Measurements from ENCODE around the gene NBAS. TPM values are rescaled to one million over a fixed set of nuclear protein-coding genes. Genes with fewer than 3 reads are reported as not detected.

Gene NBAS
- polyA plus RNA-seq, 1 of the 3 experiments (the other 2 are of a cell fraction): 12.0 TPM

- 95% methylated on average over 14 of the region's 14 CpGs for WGBS (ENCODE audit: low lambda C conversion rate)
- ChIA-PET POLR2A (no interaction called here), CTCF (interaction anchor here (1.3 to 1.5 kb wide), 2 partner anchors 32 to 398 kb away, joined by 3 read pairs; no protein-coding TSS in a partner anchor)
Observed at GRCh38 chr2:15178946-15179345, 382.2 kb downstream of the NBAS start.

GRCh38 chr2:15177103-15177502, 384.0 kb downstream of the NBAS start:
- Histone ChIP-seq H3F3A (replicated peaks; ENCODE audit: insufficient read depth) (peaks cover 11% of the 10 kb centered on the region), H3K9me2 (no peaks in the 10 kb centered on the region), H3K4me2 (peak overlapping the region; percentile 5; the same call in 1 of the 2 replicates), H4K20me1 (ENCODE audit: insufficient read depth) (no peaks in the 10 kb centered on the region), H3K9me3 (no peaks in the 10 kb centered on the region), H3K36me3 (replicated peaks in 1 of 2; ENCODE audit: control insufficient read depth in 1 of 2, insufficient read depth in 2 of 2, low read length in 1 of 2) (peaks cover 0 to 4% of the 10 kb centered on the region in 2 experiments), H3K9ac (no peak overlapping the region), H3K27ac (ENCODE audit: low read depth in 2 of 2, low read length in 1 of 2) (peak overlapping the region in 1 of 2 experiments; percentile 19; a peak in 2 of 4 replicates), H3K79me2 (ENCODE audit: insufficient read depth) (no peaks in the 10 kb centered on the region), H3K4me1 (ENCODE audit: control insufficient read depth in 1 of 2, insufficient read depth in 2 of 2, low read depth in 1 of 2, low read length in 1 of 2) (peaks cover 0 to 13% of the 10 kb centered on the region in 2 experiments; a peak in 2 of 4 replicates), H3K4me3 (ENCODE audit: low read depth in 2 of 2, low read length in 1 of 2) (no peak overlapping the region), H2AFZ (ENCODE audit: low read depth) (no peak overlapping the region), H3K27me3 (ENCODE audit: insufficient read depth) (no peaks in the 10 kb centered on the region)
- ChIA-PET POLR2A (no interaction called here), CTCF (no interaction called here)
- DNase-seq: no peak
- WGBS (ENCODE audit: low lambda C conversion rate): 64% methylated on average over 6 of the region's 6 CpGs
- TF ChIP-seq RCOR1 (IDR thresholded peaks at IDR 0.05; ENCODE audit: low read length): no peak
- TF ChIP-seq TCF12 (IDR thresholded peaks at IDR 0.05): peak; percentile 55
- peak; percentile 56 for TF ChIP-seq PBX3 (IDR thresholded peaks at IDR 0.05)
- peak; percentile 4; the same call in 1 of the 2 replicates for TF ChIP-seq NFIC (IDR thresholded peaks at IDR 0.05; ENCODE audit: borderline replicate concordance)
- TF ChIP-seq FOSL2 (IDR thresholded peaks at IDR 0.05; ENCODE audit: borderline replicate concordance, low read depth): 0 out of 2 replicates have a peak, but pooled peaks have one; percentile 34
- no peak for TF ChIP-seq CHD2 (IDR thresholded peaks at IDR 0.05; ENCODE audit: low read length, partially characterized antibody)
- no peak for TF ChIP-seq RXRA (IDR thresholded peaks at IDR 0.05; ENCODE audit: borderline replicate concordance, low read depth)
- TF ChIP-seq NRF1 (IDR thresholded peaks at IDR 0.05; ENCODE audit: low read depth, low read length): no peak
- TF ChIP-seq YY1 (IDR thresholded peaks at IDR 0.05; ENCODE audit: low read depth): no peak
- TF ChIP-seq, protein P1, sequence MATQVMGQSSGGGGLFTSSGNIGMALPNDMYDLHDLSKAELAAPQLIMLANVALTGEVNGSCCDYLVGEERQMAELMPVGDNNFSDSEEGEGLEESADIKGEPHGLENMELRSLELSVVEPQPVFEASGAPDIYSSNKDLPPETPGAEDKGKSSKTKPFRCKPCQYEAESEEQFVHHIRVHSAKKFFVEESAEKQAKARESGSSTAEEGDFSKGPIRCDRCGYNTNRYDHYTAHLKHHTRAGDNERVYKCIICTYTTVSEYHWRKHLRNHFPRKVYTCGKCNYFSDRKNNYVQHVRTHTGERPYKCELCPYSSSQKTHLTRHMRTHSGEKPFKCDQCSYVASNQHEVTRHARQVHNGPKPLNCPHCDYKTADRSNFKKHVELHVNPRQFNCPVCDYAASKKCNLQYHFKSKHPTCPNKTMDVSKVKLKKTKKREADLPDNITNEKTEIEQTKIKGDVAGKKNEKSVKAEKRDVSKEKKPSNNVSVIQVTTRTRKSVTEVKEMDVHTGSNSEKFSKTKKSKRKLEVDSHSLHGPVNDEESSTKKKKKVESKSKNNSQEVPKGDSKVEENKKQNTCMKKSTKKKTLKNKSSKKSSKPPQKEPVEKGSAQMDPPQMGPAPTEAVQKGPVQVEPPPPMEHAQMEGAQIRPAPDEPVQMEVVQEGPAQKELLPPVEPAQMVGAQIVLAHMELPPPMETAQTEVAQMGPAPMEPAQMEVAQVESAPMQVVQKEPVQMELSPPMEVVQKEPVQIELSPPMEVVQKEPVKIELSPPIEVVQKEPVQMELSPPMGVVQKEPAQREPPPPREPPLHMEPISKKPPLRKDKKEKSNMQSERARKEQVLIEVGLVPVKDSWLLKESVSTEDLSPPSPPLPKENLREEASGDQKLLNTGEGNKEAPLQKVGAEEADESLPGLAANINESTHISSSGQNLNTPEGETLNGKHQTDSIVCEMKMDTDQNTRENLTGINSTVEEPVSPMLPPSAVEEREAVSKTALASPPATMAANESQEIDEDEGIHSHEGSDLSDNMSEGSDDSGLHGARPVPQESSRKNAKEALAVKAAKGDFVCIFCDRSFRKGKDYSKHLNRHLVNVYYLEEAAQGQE (IDR thresholded peaks at IDR 0.05; ENCODE audit: low read depth, low read length): no peak

More at GRCh38 chr2:15178946-15179345, 382.2 kb downstream of the NBAS start:
- H3K27me3 ChIP-seq (ENCODE audit: insufficient read depth): no peaks in the 10 kb centered on the region
- peaks cover 0 to 4% of the 10 kb centered on the region in 2 experiments for H3K36me3 ChIP-seq (replicated peaks in 1 of 2; ENCODE audit: control insufficient read depth in 1 of 2, insufficient read depth in 2 of 2, low read length in 1 of 2)
- no peak overlapping the region for H3K4me2 ChIP-seq
- H3K79me2 ChIP-seq (ENCODE audit: insufficient read depth): no peaks in the 10 kb centered on the region
- no peak for DNase-seq
- H3K9me2 ChIP-seq: no peaks in the 10 kb centered on the region
- no peaks in the 10 kb centered on the region for H4K20me1 ChIP-seq (ENCODE audit: insufficient read depth)
- no peaks in the 10 kb centered on the region for H3K9me3 ChIP-seq
- no peak overlapping the region for H3K4me3 ChIP-seq (ENCODE audit: low read depth in 2 of 2, low read length in 1 of 2)
- H2AFZ ChIP-seq (ENCODE audit: low read depth): no peak overlapping the region
- peaks cover 11% of the 10 kb centered on the region for H3F3A ChIP-seq (replicated peaks; ENCODE audit: insufficient read depth)
- no peak for TF ChIP-seq FOSL2 (IDR thresholded peaks at IDR 0.05; ENCODE audit: borderline replicate concordance, low read depth)
- no peak for TF ChIP-seq PBX3 (IDR thresholded peaks at IDR 0.05)
- TF ChIP-seq, protein P1 (IDR thresholded peaks at IDR 0.05; ENCODE audit: low read depth, low read length): no peak
- TF ChIP-seq TCF12 (IDR thresholded peaks at IDR 0.05): no peak
- no peak for TF ChIP-seq ELF1 (IDR thresholded peaks at IDR 0.05)
- TF ChIP-seq POLR2AphosphoS5 (IDR thresholded peaks at IDR 0.05; ENCODE audit: low read depth, low read length): no peak
- TF ChIP-seq FOXJ3 (CRISPR knock-in tag; IDR thresholded peaks at IDR 0.05): no peak
- no peak for TF ChIP-seq CHD2 (IDR thresholded peaks at IDR 0.05; ENCODE audit: low read length, partially characterized antibody)
- TF ChIP-seq TEAD4 (IDR thresholded peaks at IDR 0.05; ENCODE audit: borderline replicate concordance, insufficient read depth): no peak
- no peak for TF ChIP-seq YY1 (IDR thresholded peaks at IDR 0.05; ENCODE audit: low read depth)
- no peak for TF ChIP-seq NFIC (IDR thresholded peaks at IDR 0.05; ENCODE audit: borderline replicate concordance)
- H3K4me1 ChIP-seq (ENCODE audit: control insufficient read depth in 1 of 2, insufficient read depth in 2 of 2, low read depth in 1 of 2, low read length in 1 of 2): peaks cover 0 to 13% of the 10 kb centered on the region in 2 experiments; a peak in 2 of 4 replicates
- H3K27ac ChIP-seq (ENCODE audit: low read depth in 2 of 2, low read length in 1 of 2): no peak overlapping the region
- H3K9ac ChIP-seq: no peak overlapping the region

All from SK-N-SH (cell line).